ENCODE measurements around the gene ACBD5.

ACBD5 gene

DNA sequence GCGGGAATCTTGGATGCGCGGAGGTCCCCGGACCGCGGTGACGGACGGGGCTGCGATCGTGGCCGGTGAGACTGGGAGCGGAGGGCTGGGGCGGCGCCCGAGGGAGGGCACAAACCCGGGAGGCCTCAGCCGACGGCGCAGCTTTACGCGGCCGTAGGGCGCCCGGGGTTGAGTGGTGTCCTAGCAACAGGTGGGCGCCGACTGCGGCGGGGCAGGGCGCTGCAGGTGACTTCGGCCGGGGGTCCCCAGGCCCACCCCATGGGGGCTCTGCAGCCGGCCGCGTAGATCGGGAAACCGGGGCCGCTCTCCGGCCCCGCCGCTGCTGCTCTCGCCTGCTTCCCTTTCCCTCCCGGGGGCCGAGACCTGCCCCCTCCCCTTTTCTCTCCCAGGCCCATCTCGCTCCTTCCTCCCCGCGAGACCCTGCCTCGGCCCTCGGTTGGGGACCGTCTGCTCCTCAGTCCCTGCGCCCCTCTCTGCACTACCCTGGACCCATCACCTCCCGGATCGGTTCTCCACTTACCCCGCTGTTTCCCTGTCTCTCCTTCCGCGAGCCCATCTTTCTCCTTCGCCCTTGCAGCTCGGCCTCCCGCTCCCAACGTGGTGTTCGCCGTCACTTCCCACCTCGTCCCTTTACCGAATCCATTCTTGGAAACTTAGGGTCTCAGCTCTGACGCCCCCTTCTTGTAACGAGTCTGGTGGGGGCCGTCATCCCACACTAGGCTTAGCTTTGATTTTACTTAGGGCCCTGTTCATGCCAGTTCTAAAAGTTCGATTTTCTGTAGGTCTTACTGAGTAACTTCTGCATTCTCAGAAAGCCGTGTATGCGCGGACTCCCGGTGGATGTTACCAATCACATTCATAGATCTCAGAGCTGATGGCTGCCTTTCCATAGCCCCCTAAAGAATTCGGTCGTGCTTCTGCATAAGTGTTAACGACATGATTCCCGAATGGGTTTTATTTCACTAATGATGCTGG, 18.5 kb upstream of the ACBD5 start:
- no peaks in the 10 kb centered on the region for H3F3A ChIP-seq (ENCODE audit: insufficient read depth, low read length)
- H3K9me3 ChIP-seq (ENCODE audit: low read length), result no peaks in the 10 kb centered on the region
- H3K4me2 ChIP-seq (ENCODE audit: low read length), result peak overlapping the region; percentile 52
- no peak overlapping the region for H3K27ac ChIP-seq (ENCODE audit: low read depth, low read length, poor library complexity, severe bottlenecking)
- H2AFZ ChIP-seq (ENCODE audit: low read length), result no peak overlapping the region
- 0 out of 2 replicates have a peak, but pooled peaks cover 5% of the 10 kb centered on the region for H3K27me3 ChIP-seq (ENCODE audit: insufficient read depth, low read length)
- peak overlapping the region; percentile 38 for H3K4me3 ChIP-seq (ENCODE audit: low read depth, low read length, poor library complexity, severe bottlenecking)
- H3K9me2 ChIP-seq (ENCODE audit: low read depth, low read length), result no peaks in the 10 kb centered on the region
- no peaks in the 10 kb centered on the region for H3K79me2 ChIP-seq (ENCODE audit: insufficient read depth, low read length)
- H3K4me1 ChIP-seq (ENCODE audit: insufficient read depth, low read length, severe bottlenecking), result peaks cover 4% of the 10 kb centered on the region
- no peaks in the 10 kb centered on the region for H3K36me3 ChIP-seq (ENCODE audit: insufficient read depth, low read length)
- TF ChIP-seq EZH2 (IDR thresholded peaks at IDR 0.05; ENCODE audit: borderline replicate concordance, low read length) (no peak), CTCF (IDR thresholded peaks at IDR 0.05; ENCODE audit: low read length) (no peak)
- no peaks in the 10 kb centered on the region for H4K20me1 ChIP-seq (ENCODE audit: insufficient read depth, low read length)
- no peak overlapping the region for H3K9ac ChIP-seq (ENCODE audit: low read length)

DNA sequence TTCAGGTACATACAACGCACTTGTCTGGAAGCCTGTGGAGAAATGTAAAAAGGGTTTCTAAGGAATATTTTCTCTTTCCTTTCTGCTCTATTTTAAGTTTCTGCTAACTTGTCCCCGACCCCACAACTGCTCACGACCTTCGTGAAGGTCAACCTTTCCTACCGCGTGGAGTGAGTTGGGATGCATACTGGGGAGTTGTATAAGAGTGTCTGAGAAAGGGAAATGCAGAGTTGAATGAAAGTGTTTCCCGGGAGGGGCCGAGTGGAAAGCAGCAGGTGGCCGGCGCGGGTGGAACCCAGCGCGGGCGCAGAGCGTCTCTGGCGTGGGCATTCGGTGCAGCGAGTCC, 17.9 kb upstream of the ACBD5 start:
- Histone ChIP-seq H3K36me3 (ENCODE audit: insufficient read depth, low read length) (no peaks in the 10 kb centered on the region), H3K4me2 (ENCODE audit: low read length) (peak overlapping the region; percentile 52), H2AFZ (ENCODE audit: low read length) (no peak overlapping the region), H3K9me2 (ENCODE audit: low read depth, low read length) (no peaks in the 10 kb centered on the region), H3K9ac (ENCODE audit: low read length) (no peak overlapping the region), H3K4me3 (ENCODE audit: low read depth, low read length, poor library complexity, severe bottlenecking) (peak overlapping the region; percentile 38), H3K27ac (ENCODE audit: low read depth, low read length, poor library complexity, severe bottlenecking) (no peak overlapping the region), H3K9me3 (ENCODE audit: low read length) (no peaks in the 10 kb centered on the region), H4K20me1 (ENCODE audit: insufficient read depth, low read length) (no peaks in the 10 kb centered on the region), H3K27me3 (ENCODE audit: insufficient read depth, low read length) (0 out of 2 replicates have a peak, but pooled peaks cover 5% of the 10 kb centered on the region), H3K4me1 (ENCODE audit: insufficient read depth, low read length, severe bottlenecking) (peaks cover 4% of the 10 kb centered on the region), H3F3A (ENCODE audit: insufficient read depth, low read length) (no peaks in the 10 kb centered on the region), H3K79me2 (ENCODE audit: insufficient read depth, low read length) (no peaks in the 10 kb centered on the region)
- TF ChIP-seq EZH2 (IDR thresholded peaks at IDR 0.05; ENCODE audit: borderline replicate concordance, low read length) (no peak), CTCF (IDR thresholded peaks at IDR 0.05; ENCODE audit: low read length) (no peak)

- H4K20me1 ChIP-seq (ENCODE audit: insufficient read depth, low read length), result no peaks in the 10 kb centered on the region
- no peak overlapping the region for H3K4me3 ChIP-seq (ENCODE audit: low read depth, low read length, poor library complexity, severe bottlenecking)
- H3F3A ChIP-seq (ENCODE audit: insufficient read depth, low read length), result no peaks in the 10 kb centered on the region
- H3K27me3 ChIP-seq (ENCODE audit: insufficient read depth, low read length), result 0 out of 2 replicates have a peak, but pooled peaks cover 5% of the 10 kb centered on the region
- H3K36me3 ChIP-seq (ENCODE audit: insufficient read depth, low read length), result no peaks in the 10 kb centered on the region
- H3K4me1 ChIP-seq (ENCODE audit: insufficient read depth, low read length, severe bottlenecking), result peaks cover 14% of the 10 kb centered on the region
- no peak overlapping the region for H2AFZ ChIP-seq (ENCODE audit: low read length)
- no peaks in the 10 kb centered on the region for H3K9me3 ChIP-seq (ENCODE audit: low read length)
- no peak for TF ChIP-seq CTCF (IDR thresholded peaks at IDR 0.05; ENCODE audit: low read length)
- no peak for TF ChIP-seq EZH2 (IDR thresholded peaks at IDR 0.05; ENCODE audit: borderline replicate concordance, low read length)
- H3K9ac ChIP-seq (ENCODE audit: low read length), result no peak overlapping the region
- no peaks in the 10 kb centered on the region for H3K9me2 ChIP-seq (ENCODE audit: low read depth, low read length)
- H3K79me2 ChIP-seq (ENCODE audit: insufficient read depth, low read length), result no peaks in the 10 kb centered on the region
- H3K27ac ChIP-seq (ENCODE audit: low read depth, low read length, poor library complexity, severe bottlenecking), result no peak overlapping the region
- H3K4me2 ChIP-seq (ENCODE audit: low read length), result no peak overlapping the region
Observed at GRCh38 chr10:27256299-27257189, 15.9 kb upstream of the ACBD5 start.

All from OCI-LY1 (cell line).